ENCODE data around the gene TRAPPC11. TPM values are rescaled to one million over a fixed set of nuclear protein-coding genes. Genes with fewer than 3 reads are reported as not detected.

TRAPPC11 gene
- total RNA-seq, 1 donor from 2014 or later = 40.3 TPM

DNA sequence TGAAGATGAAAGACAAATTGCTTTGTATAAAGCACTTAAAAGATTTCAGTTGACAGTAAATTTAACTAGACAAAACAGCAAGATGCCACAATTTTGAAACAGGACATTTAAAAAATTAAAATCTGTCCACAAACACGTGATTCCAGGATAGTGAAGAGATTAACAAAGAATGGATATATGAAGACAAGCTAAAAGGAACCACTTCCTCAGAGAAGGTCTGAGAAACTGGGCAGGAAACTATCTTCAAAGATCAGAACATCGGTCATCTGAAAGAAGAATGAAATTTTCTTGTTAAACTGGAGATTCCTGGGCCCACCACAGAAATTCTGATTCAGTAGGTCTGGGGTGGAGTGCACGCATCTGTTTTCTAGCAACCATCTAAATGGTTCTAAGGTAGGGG, 1.5 kb upstream of the TRAPPC11 start:
- peak overlapping the region; percentile 73 to 78 for H3K4me3 ChIP-seq
- DNase-seq (ENCODE audit: extremely low spot score in 2 of 2) = no peak
- H3K27me3 ChIP-seq = no peaks in the 10 kb centered on the region
- intact Hi-C loops (cut with DNase I) = loop anchor here (10.0 kb wide), 1 partner anchor 153 kb away; the partner anchor contains the start of gene ING2
- H3K4me1 ChIP-seq = peaks cover 31% of the 10 kb centered on the region
- TF ChIP-seq POLR2AphosphoS5 (IDR thresholded peaks at IDR 0.05; ENCODE audit: insufficient read depth in 1 of 2, low read depth in 1 of 2) (no peak), POLR2A (IDR thresholded peaks at IDR 0.05) (no peak), CTCF (IDR thresholded peaks at IDR 0.05) (no peak)
- H3K36me3 ChIP-seq = no peaks in the 10 kb centered on the region
- no peak overlapping the region for H3K27ac ChIP-seq
- H3K9me3 ChIP-seq = no peaks in the 10 kb centered on the region

- Histone ChIP-seq H3K4me3 (peak overlapping the region; percentile 73 to 78), H3K27ac (peak overlapping the region; percentile 82), H3K36me3 (no peaks in the 10 kb centered on the region), H3K4me1 (peaks cover 31% of the 10 kb centered on the region), H3K9me3 (no peaks in the 10 kb centered on the region), H3K27me3 (no peaks in the 10 kb centered on the region)
- no peak for DNase-seq (ENCODE audit: extremely low spot score in 2 of 2)
- peak in 1 of 3 experiments; percentile 1 for TF ChIP-seq CTCF (IDR thresholded peaks at IDR 0.05)
- TF ChIP-seq POLR2A (IDR thresholded peaks at IDR 0.05) = no peak
- intact Hi-C loops (cut with DNase I) = loop anchor here (10.0 kb wide), 1 partner anchor 154 kb away; the partner anchor contains the start of gene ING2
Observed at GRCh38 chr4:183658362-183659028, 598 bp upstream of the TRAPPC11 start.

DNA sequence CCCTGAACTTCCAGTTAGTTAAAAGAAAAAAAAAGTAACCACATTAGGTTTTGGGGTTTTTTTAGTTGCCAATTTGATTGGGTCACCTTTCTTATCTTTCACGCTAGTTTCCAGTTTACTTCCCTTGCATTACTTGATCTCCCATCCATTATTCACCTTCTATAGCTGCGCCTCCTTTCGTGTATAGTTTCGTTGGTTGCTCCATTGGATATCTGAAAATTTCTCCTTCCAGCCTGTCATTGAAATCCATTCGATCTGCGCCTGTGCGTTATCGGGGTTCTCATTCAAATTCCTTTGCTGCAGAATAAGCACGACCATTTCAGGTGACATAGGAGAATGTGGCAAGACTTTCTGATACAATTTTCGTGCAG, 764 bp downstream of the TRAPPC11 start:
- Histone ChIP-seq H3K27me3 (no peaks in the 10 kb centered on the region), H3K27ac (peak overlapping the region; percentile 86), H3K36me3 (no peaks in the 10 kb centered on the region), H3K4me1 (peaks cover 31% of the 10 kb centered on the region), H3K4me3 (peak overlapping the region; percentile 73 to 78), H3K9me3 (no peaks in the 10 kb centered on the region)
- intact Hi-C loops (cut with DNase I) = loop anchor here (10.0 kb wide), 1 partner anchor 155 kb away; the partner anchor contains the start of gene ING2
- TF ChIP-seq POLR2AphosphoS5 (IDR thresholded peaks at IDR 0.05; ENCODE audit: insufficient read depth in 1 of 2, low read depth in 1 of 2) (no peak), CTCF (IDR thresholded peaks at IDR 0.05) (no peak), POLR2A (IDR thresholded peaks at IDR 0.05) (no peak)
- no peak for DNase-seq (ENCODE audit: extremely low spot score in 2 of 2)

- Histone ChIP-seq H3K27me3 (no peaks in the 10 kb centered on the region), H3K36me3 (peaks cover 0 to 39% of the 10 kb centered on the region in 2 donors), H3K27ac (no peak overlapping the region), H3K4me3 (no peak overlapping the region), H3K4me1 (no peaks in the 10 kb centered on the region), H3K9me3 (no peaks in the 10 kb centered on the region)
- no peak for DNase-seq (ENCODE audit: extremely low spot score in 2 of 2)
- TF ChIP-seq POLR2AphosphoS5 (IDR thresholded peaks at IDR 0.05; ENCODE audit: insufficient read depth in 1 of 2, low read depth in 1 of 2) (no peak), CTCF (IDR thresholded peaks at IDR 0.05) (no peak), POLR2A (IDR thresholded peaks at IDR 0.05) (no peak)
- intact Hi-C loops (cut with DNase I) = no loop called here
Observed at GRCh38 chr4:183666088-183666487, 7.0 kb downstream of the TRAPPC11 start.

DNA sequence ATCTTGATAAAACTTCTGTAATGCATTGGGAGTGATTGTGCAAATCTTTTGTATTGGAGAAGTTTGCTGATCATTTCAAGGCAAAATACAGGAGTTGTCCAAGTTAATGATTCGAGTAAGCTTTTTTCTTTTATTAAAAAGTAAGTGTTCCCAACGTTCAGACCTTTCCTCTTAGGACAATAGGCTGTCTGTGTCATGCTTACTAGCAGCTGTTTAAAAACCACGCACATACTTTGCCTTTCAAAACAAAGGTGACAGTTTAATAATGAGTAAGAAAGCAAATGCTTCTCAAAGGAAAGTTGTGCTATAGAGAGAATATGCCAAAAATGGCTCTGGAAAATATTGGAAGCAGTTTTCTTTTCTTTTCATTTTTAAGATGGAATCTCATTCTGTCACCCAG, 11.2 kb downstream of the TRAPPC11 start:
- H3K4me1 ChIP-seq = no peaks in the 10 kb centered on the region
- H3K27me3 ChIP-seq = no peaks in the 10 kb centered on the region
- intact Hi-C loops (cut with DNase I) = no loop called here
- no peak for TF ChIP-seq POLR2A (IDR thresholded peaks at IDR 0.05)
- TF ChIP-seq CTCF (IDR thresholded peaks at IDR 0.05) = no peak
- TF ChIP-seq POLR2AphosphoS5 (IDR thresholded peaks at IDR 0.05; ENCODE audit: insufficient read depth in 1 of 2, low read depth in 1 of 2) = no peak
- no peak overlapping the region for H3K27ac ChIP-seq
- H3K36me3 ChIP-seq = peaks cover 0 to 39% of the 10 kb centered on the region in 2 donors
- DNase-seq (ENCODE audit: extremely low spot score in 2 of 2) = no peak
- no peak overlapping the region for H3K4me3 ChIP-seq
- H3K9me3 ChIP-seq = no peaks in the 10 kb centered on the region
